ENCODE data around the gene VRK1.

VRK1 gene

DNA sequence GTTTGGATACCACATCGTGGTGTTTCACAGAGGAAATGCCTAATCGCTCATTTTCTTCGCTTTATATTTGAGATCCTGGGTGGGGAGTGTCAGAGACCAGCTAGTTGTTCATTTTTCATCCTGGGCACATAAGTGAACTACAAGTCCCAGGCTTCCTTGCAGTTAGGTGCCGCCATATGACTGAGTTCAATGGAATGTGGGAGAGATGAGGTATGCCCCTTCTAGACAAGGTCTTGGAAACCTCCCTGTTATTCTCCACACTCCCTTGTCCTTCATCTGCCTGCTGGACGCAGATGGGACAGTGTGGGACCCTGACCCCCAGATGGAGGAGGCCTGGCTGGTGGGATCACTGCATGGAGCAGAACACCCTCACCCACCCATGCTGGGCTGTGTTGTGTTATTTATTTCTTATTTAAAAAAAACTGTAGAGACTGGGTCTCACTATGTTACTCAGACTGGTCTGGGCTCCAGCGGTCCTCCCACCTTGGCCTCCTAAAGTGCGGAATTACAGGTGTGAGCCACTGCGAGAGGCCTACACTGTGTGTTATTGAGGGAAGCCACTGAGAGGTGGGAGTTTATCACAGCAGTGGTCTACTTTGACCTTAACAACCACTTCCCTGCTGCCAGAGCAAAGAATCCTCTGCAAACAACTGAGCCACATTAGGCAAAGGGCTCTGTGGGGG is 42.9 kb upstream of the VRK1 start:
- Histone ChIP-seq H3K9me2 (replicated peaks; ENCODE audit: low read depth, low read length) (no peaks in the 10 kb centered on the region), H3K9ac (ENCODE audit: low read depth, low read length, poor library complexity, severe bottlenecking) (no peak overlapping the region), H3K36me3 (ENCODE audit: insufficient read depth, low read length) (no peaks in the 10 kb centered on the region), H4K20me1 (ENCODE audit: insufficient read depth, low read length, poor library complexity, severe bottlenecking) (no peaks in the 10 kb centered on the region), H3K4me2 (ENCODE audit: low read depth, low read length, poor library complexity, severe bottlenecking) (no peak overlapping the region), H3F3A (ENCODE audit: low read depth) (no peaks in the 10 kb centered on the region), H3K79me2 (ENCODE audit: insufficient read depth, low read length) (no peaks in the 10 kb centered on the region), H3K9me3 (ENCODE audit: insufficient read depth, low read depth, low read length) (no peaks in the 10 kb centered on the region; the same call in 1 of the 2 replicates), H3K27me3 (ENCODE audit: insufficient read depth, low read length, poor library complexity, severe bottlenecking) (no peaks in the 10 kb centered on the region), H3K4me1 (ENCODE audit: insufficient read depth, low read length, poor library complexity, severe bottlenecking) (no peaks in the 10 kb centered on the region), H2AFZ (ENCODE audit: low read length) (no peak overlapping the region), H3K4me3 (ENCODE audit: low read length, poor library complexity, severe bottlenecking) (no peak overlapping the region)
- TF ChIP-seq, protein P1, sequence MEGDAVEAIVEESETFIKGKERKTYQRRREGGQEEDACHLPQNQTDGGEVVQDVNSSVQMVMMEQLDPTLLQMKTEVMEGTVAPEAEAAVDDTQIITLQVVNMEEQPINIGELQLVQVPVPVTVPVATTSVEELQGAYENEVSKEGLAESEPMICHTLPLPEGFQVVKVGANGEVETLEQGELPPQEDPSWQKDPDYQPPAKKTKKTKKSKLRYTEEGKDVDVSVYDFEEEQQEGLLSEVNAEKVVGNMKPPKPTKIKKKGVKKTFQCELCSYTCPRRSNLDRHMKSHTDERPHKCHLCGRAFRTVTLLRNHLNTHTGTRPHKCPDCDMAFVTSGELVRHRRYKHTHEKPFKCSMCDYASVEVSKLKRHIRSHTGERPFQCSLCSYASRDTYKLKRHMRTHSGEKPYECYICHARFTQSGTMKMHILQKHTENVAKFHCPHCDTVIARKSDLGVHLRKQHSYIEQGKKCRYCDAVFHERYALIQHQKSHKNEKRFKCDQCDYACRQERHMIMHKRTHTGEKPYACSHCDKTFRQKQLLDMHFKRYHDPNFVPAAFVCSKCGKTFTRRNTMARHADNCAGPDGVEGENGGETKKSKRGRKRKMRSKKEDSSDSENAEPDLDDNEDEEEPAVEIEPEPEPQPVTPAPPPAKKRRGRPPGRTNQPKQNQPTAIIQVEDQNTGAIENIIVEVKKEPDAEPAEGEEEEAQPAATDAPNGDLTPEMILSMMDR (conservative IDR thresholded peaks at IDR 0.05; ENCODE audit: low read length) = no peak
- TF ChIP-seq EZH2phosphoT487 (IDR thresholded peaks at IDR 0.05; ENCODE audit: borderline replicate concordance) = no peak

GRCh38 chr14:96754845-96755184 is 42.4 kb upstream of the VRK1 start:
- H3K9me3 ChIP-seq (ENCODE audit: insufficient read depth, low read depth, low read length) = no peaks in the 10 kb centered on the region; the same call in 1 of the 2 replicates
- H4K20me1 ChIP-seq (ENCODE audit: insufficient read depth, low read length, poor library complexity, severe bottlenecking) = no peaks in the 10 kb centered on the region
- H3K4me2 ChIP-seq (ENCODE audit: low read depth, low read length, poor library complexity, severe bottlenecking) = no peak overlapping the region
- no peaks in the 10 kb centered on the region for H3K4me1 ChIP-seq (ENCODE audit: insufficient read depth, low read length, poor library complexity, severe bottlenecking)
- H3K9ac ChIP-seq (ENCODE audit: low read depth, low read length, poor library complexity, severe bottlenecking) = no peak overlapping the region
- H3F3A ChIP-seq (ENCODE audit: low read depth) = no peaks in the 10 kb centered on the region
- no peaks in the 10 kb centered on the region for H3K27me3 ChIP-seq (ENCODE audit: insufficient read depth, low read length, poor library complexity, severe bottlenecking)
- no peak for TF ChIP-seq EZH2phosphoT487 (IDR thresholded peaks at IDR 0.05; ENCODE audit: borderline replicate concordance)
- TF ChIP-seq, protein P1 (conservative IDR thresholded peaks at IDR 0.05; ENCODE audit: low read length) = no peak
- no peak overlapping the region for H2AFZ ChIP-seq (ENCODE audit: low read length)
- H3K9me2 ChIP-seq (replicated peaks; ENCODE audit: low read depth, low read length) = no peaks in the 10 kb centered on the region
- H3K79me2 ChIP-seq (ENCODE audit: insufficient read depth, low read length) = no peaks in the 10 kb centered on the region
- no peak overlapping the region for H3K4me3 ChIP-seq (ENCODE audit: low read length, poor library complexity, severe bottlenecking)
- no peaks in the 10 kb centered on the region for H3K36me3 ChIP-seq (ENCODE audit: insufficient read depth, low read length)

DNA sequence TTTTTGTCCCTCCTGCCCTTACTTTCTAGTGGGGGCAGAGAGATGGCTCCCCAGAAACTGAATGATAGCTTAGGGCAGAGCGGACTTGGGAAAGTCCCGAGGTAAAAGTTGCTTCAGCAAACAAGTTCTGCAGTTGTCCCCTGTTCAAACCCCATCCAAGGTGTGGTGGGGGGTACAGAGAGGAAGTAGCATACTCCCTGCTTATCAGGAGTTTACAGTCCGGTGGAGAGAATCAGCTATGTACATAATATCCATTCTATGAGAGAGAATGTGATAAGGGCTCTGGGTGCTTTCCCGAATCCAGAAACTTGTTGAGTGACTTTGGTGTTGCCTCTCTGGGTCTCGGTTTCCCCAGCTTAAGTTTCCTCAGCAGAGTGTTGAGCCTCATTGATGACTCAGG is 40.4 kb upstream of the VRK1 start:
- no peaks in the 10 kb centered on the region for H3K27me3 ChIP-seq (ENCODE audit: insufficient read depth, low read length, poor library complexity, severe bottlenecking)
- H3K9me3 ChIP-seq (ENCODE audit: insufficient read depth, low read depth, low read length) = no peaks in the 10 kb centered on the region; the same call in 1 of the 2 replicates
- H3K9me2 ChIP-seq (replicated peaks; ENCODE audit: low read depth, low read length) = no peaks in the 10 kb centered on the region
- no peaks in the 10 kb centered on the region for H4K20me1 ChIP-seq (ENCODE audit: insufficient read depth, low read length, poor library complexity, severe bottlenecking)
- no peaks in the 10 kb centered on the region for H3K36me3 ChIP-seq (ENCODE audit: insufficient read depth, low read length)
- H3K4me2 ChIP-seq (ENCODE audit: low read depth, low read length, poor library complexity, severe bottlenecking) = no peak overlapping the region
- no peaks in the 10 kb centered on the region for H3K79me2 ChIP-seq (ENCODE audit: insufficient read depth, low read length)
- H3K9ac ChIP-seq (ENCODE audit: low read depth, low read length, poor library complexity, severe bottlenecking) = no peak overlapping the region
- H3K4me1 ChIP-seq (ENCODE audit: insufficient read depth, low read length, poor library complexity, severe bottlenecking) = no peaks in the 10 kb centered on the region
- no peaks in the 10 kb centered on the region for H3F3A ChIP-seq (ENCODE audit: low read depth)
- no peak for TF ChIP-seq EZH2phosphoT487 (IDR thresholded peaks at IDR 0.05; ENCODE audit: borderline replicate concordance)
- TF ChIP-seq, protein P1 (conservative IDR thresholded peaks at IDR 0.05; ENCODE audit: low read length) = no peak
- no peak overlapping the region for H3K4me3 ChIP-seq (ENCODE audit: low read length, poor library complexity, severe bottlenecking)
- no peak overlapping the region for H2AFZ ChIP-seq (ENCODE audit: low read length)

All from Loucy (cell line).